ENCODE measurements around the gene GPR137. TPM values are rescaled to one million over a fixed set of nuclear protein-coding genes. Genes with fewer than 3 reads are reported as not detected.
"Not testable (repeated sequence)": the region's sequence is repeated elsewhere in the genome, so short reads cannot be mapped to it uniquely, and the experiment has no call there.

The GPR137 gene
- total RNA-seq, 1 donor, result 13.9 TPM

- no peak overlapping the region for H3K4me3 ChIP-seq (ENCODE audit: low read length)
- no peaks in the 10 kb centered on the region for H3K9me3 ChIP-seq (ENCODE audit: low read depth, low read length)
- no peaks in the 10 kb centered on the region for H3K27me3 ChIP-seq (ENCODE audit: insufficient read depth, low read length)
- H3K4me1 ChIP-seq (ENCODE audit: insufficient read depth, low read length), result peaks cover 30% of the 10 kb centered on the region
Observed at GRCh38 chr11:64321026-64321425, 35.4 kb downstream of the GPR137 start.

- Histone ChIP-seq H3K27me3 (ENCODE audit: insufficient read depth, low read length) (no peaks in the 10 kb centered on the region), H3K4me1 (ENCODE audit: insufficient read depth, low read length) (peaks cover 25% of the 10 kb centered on the region), H3K4me3 (ENCODE audit: low read length) (no peak overlapping the region), H3K9me3 (ENCODE audit: low read depth, low read length) (no peaks in the 10 kb centered on the region)
Observed at GRCh38 chr11:64321533-64321932, 35.9 kb downstream of the GPR137 start.

GRCh38 chr11:64322925-64323260 lies 37.2 kb downstream of the GPR137 start:
- H3K9me3 ChIP-seq (ENCODE audit: low read depth, low read length), result no peaks in the 10 kb centered on the region
- no peak overlapping the region for H3K4me3 ChIP-seq (ENCODE audit: low read length)
- no peaks in the 10 kb centered on the region for H3K27me3 ChIP-seq (ENCODE audit: insufficient read depth, low read length)
- peaks cover 18% of the 10 kb centered on the region for H3K4me1 ChIP-seq (ENCODE audit: insufficient read depth, low read length)

- Histone ChIP-seq H3K4me3 (ENCODE audit: low read length) (no peak overlapping the region), H3K4me1 (ENCODE audit: insufficient read depth, low read length) (peaks cover 16% of the 10 kb centered on the region), H3K9me3 (ENCODE audit: low read depth, low read length) (no peaks in the 10 kb centered on the region), H3K27me3 (ENCODE audit: insufficient read depth, low read length) (no peaks in the 10 kb centered on the region)
Observed at GRCh38 chr11:64323373-64323772, 37.7 kb downstream of the GPR137 start.

- not testable (repeated sequence) for H3K27me3 ChIP-seq (ENCODE audit: insufficient read depth, low read length); H3K9me3 ChIP-seq (ENCODE audit: low read depth, low read length); H3K4me3 ChIP-seq (ENCODE audit: low read length)
- H3K4me1 ChIP-seq (ENCODE audit: insufficient read depth, low read length), result peaks cover 10% of the 10 kb centered on the region
Observed at GRCh38 chr11:64323984-64324383, 38.3 kb downstream of the GPR137 start.

GRCh38 chr11:64324692-64325469 lies 39.2 kb downstream of the GPR137 start:
- Histone ChIP-seq H3K9me3 (ENCODE audit: low read depth, low read length) (no peaks in the 10 kb centered on the region), H3K4me1 (ENCODE audit: insufficient read depth, low read length) (peaks cover 1% of the 10 kb centered on the region), H3K27me3 (ENCODE audit: insufficient read depth, low read length) (no peaks in the 10 kb centered on the region), H3K4me3 (ENCODE audit: low read length) (no peak overlapping the region)

- H3K4me3 ChIP-seq (ENCODE audit: low read length), result no peak overlapping the region
- H3K4me1 ChIP-seq (ENCODE audit: insufficient read depth, low read length), result peaks cover 17% of the 10 kb centered on the region
- H3K27me3 ChIP-seq (ENCODE audit: insufficient read depth, low read length), result no peaks in the 10 kb centered on the region
- no peaks in the 10 kb centered on the region for H3K9me3 ChIP-seq (ENCODE audit: low read depth, low read length)
Observed at GRCh38 chr11:64327375-64327774, 41.7 kb downstream of the GPR137 start.

- H3K4me1 ChIP-seq (ENCODE audit: insufficient read depth, low read length), result peaks cover 20% of the 10 kb centered on the region
- no peak overlapping the region for H3K4me3 ChIP-seq (ENCODE audit: low read length)
- no peaks in the 10 kb centered on the region for H3K9me3 ChIP-seq (ENCODE audit: low read depth, low read length)
- no peaks in the 10 kb centered on the region for H3K27me3 ChIP-seq (ENCODE audit: insufficient read depth, low read length)
Observed at GRCh38 chr11:64327993-64328392, 42.3 kb downstream of the GPR137 start.

GRCh38 chr11:64330888-64331287 lies 45.2 kb downstream of the GPR137 start:
- Histone ChIP-seq H3K4me1 (ENCODE audit: insufficient read depth, low read length) (peaks cover 34% of the 10 kb centered on the region), H3K9me3 (ENCODE audit: low read depth, low read length) (no peaks in the 10 kb centered on the region), H3K27me3 (ENCODE audit: insufficient read depth, low read length) (no peaks in the 10 kb centered on the region)

GRCh38 chr11:64331569-64332371 lies 46.1 kb downstream of the GPR137 start:
- H3K27me3 ChIP-seq (ENCODE audit: insufficient read depth, low read length), result no peaks in the 10 kb centered on the region
- H3K9me3 ChIP-seq (ENCODE audit: low read depth, low read length), result no peaks in the 10 kb centered on the region
- no peak overlapping the region for H3K4me3 ChIP-seq (ENCODE audit: low read length)
- H3K4me1 ChIP-seq (ENCODE audit: insufficient read depth, low read length), result peaks cover 34% of the 10 kb centered on the region

More at GRCh38 chr11:64330888-64331287, 45.2 kb downstream of the GPR137 start:
- H3K4me3 ChIP-seq (ENCODE audit: low read length), result no peak overlapping the region

GRCh38 chr11:64333556-64333955 lies 47.9 kb downstream of the GPR137 start:
- Histone ChIP-seq H3K4me3 (ENCODE audit: low read length) (no peak overlapping the region), H3K9me3 (ENCODE audit: low read depth, low read length) (no peaks in the 10 kb centered on the region), H3K4me1 (ENCODE audit: insufficient read depth, low read length) (peaks cover 36% of the 10 kb centered on the region), H3K27me3 (ENCODE audit: insufficient read depth, low read length) (no peaks in the 10 kb centered on the region)

GRCh38 chr11:64334764-64335735 lies 49.4 kb downstream of the GPR137 start:
- H3K4me1 ChIP-seq (ENCODE audit: insufficient read depth, low read length), result peaks cover 51% of the 10 kb centered on the region
- H3K27me3 ChIP-seq (ENCODE audit: insufficient read depth, low read length), result no peaks in the 10 kb centered on the region
- H3K9me3 ChIP-seq (ENCODE audit: low read depth, low read length), result no peaks in the 10 kb centered on the region
- no peak overlapping the region for H3K4me3 ChIP-seq (ENCODE audit: low read length)

- H3K4me1 ChIP-seq (ENCODE audit: insufficient read depth, low read length), result peaks cover 54% of the 10 kb centered on the region
- no peaks in the 10 kb centered on the region for H3K9me3 ChIP-seq (ENCODE audit: low read depth, low read length)
- H3K27me3 ChIP-seq (ENCODE audit: insufficient read depth, low read length), result no peaks in the 10 kb centered on the region
- no peak overlapping the region for H3K4me3 ChIP-seq (ENCODE audit: low read length)
Observed at GRCh38 chr11:64337538-64338249, 52.0 kb downstream of the GPR137 start.

- no peak overlapping the region for H3K4me3 ChIP-seq (ENCODE audit: low read length)
- peaks cover 57% of the 10 kb centered on the region for H3K4me1 ChIP-seq (ENCODE audit: insufficient read depth, low read length)
- no peaks in the 10 kb centered on the region for H3K9me3 ChIP-seq (ENCODE audit: low read depth, low read length)
- no peaks in the 10 kb centered on the region for H3K27me3 ChIP-seq (ENCODE audit: insufficient read depth, low read length)
Observed at GRCh38 chr11:64338716-64339115, 53.1 kb downstream of the GPR137 start.

Data from mononuclear cell (primary cell).